ENCODE data around the gene PCBP3.

The PCBP3 gene

GRCh38 chr21:45796003-45796402, 152.5 kb downstream of the PCBP3 start:
- H3K9me3 ChIP-seq (replicated peaks; ENCODE audit: insufficient read depth, low read length), result no peaks in the 10 kb centered on the region
- TF ChIP-seq EZH2 (optimal IDR thresholded peaks at IDR 0.05; ENCODE audit: low read depth, low read length), result no peak
- TF ChIP-seq EZH2phosphoT487 (IDR thresholded peaks at IDR 0.05; ENCODE audit: low read length), result no peak
- no peak for TF ChIP-seq CTCF (IDR thresholded peaks at IDR 0.05; ENCODE audit: low read length)

GRCh38 chr21:45797338-45797737, 153.8 kb downstream of the PCBP3 start:
- H3K27me3 ChIP-seq (replicated peaks; ENCODE audit: insufficient read depth, low read length), result no peaks in the 10 kb centered on the region
- H4K20me1 ChIP-seq (ENCODE audit: insufficient read depth, low read length), result no peaks in the 10 kb centered on the region; the same call in 1 of the 2 replicates
- no peaks in the 10 kb centered on the region for H3K79me2 ChIP-seq (ENCODE audit: low read length)
- no peak overlapping the region for H3K4me2 ChIP-seq (ENCODE audit: low read depth, low read length)
- no peaks in the 10 kb centered on the region for H3K4me1 ChIP-seq (ENCODE audit: low read length)
- no peaks in the 10 kb centered on the region for H3K9me3 ChIP-seq (replicated peaks; ENCODE audit: insufficient read depth, low read length)
- no peak overlapping the region for H3K4me3 ChIP-seq (ENCODE audit: low read length)
- no peak overlapping the region for H3K27ac ChIP-seq (ENCODE audit: low read length)
- H3K9me2 ChIP-seq (replicated peaks; ENCODE audit: insufficient read depth, low read length), result no peaks in the 10 kb centered on the region
- no peak overlapping the region for H2AFZ ChIP-seq (ENCODE audit: low read length)
- no peak for DNase-seq
- H3F3A ChIP-seq (ENCODE audit: insufficient read depth, low read length), result no peaks in the 10 kb centered on the region
- TF ChIP-seq CTCF (IDR thresholded peaks at IDR 0.05; ENCODE audit: low read length), result no peak
- TF ChIP-seq EZH2phosphoT487 (IDR thresholded peaks at IDR 0.05; ENCODE audit: low read length), result no peak
- no peak for TF ChIP-seq EZH2 (optimal IDR thresholded peaks at IDR 0.05; ENCODE audit: low read depth, low read length)
- no peaks in the 10 kb centered on the region for H3K36me3 ChIP-seq (replicated peaks; ENCODE audit: insufficient read depth, low read length)
- no peak overlapping the region for H3K9ac ChIP-seq (ENCODE audit: low read length)

More at GRCh38 chr21:45796003-45796402, 152.5 kb downstream of the PCBP3 start:
- Histone ChIP-seq H3K79me2 (ENCODE audit: low read length) (no peaks in the 10 kb centered on the region), H3K27me3 (replicated peaks; ENCODE audit: insufficient read depth, low read length) (no peaks in the 10 kb centered on the region), H3K9me2 (replicated peaks; ENCODE audit: insufficient read depth, low read length) (no peaks in the 10 kb centered on the region), H4K20me1 (ENCODE audit: insufficient read depth, low read length) (no peaks in the 10 kb centered on the region; the same call in 1 of the 2 replicates), H3K4me2 (ENCODE audit: low read depth, low read length) (no peak overlapping the region), H3K9ac (ENCODE audit: low read length) (no peak overlapping the region), H3F3A (ENCODE audit: insufficient read depth, low read length) (no peaks in the 10 kb centered on the region), H2AFZ (ENCODE audit: low read length) (no peak overlapping the region), H3K36me3 (replicated peaks; ENCODE audit: insufficient read depth, low read length) (no peaks in the 10 kb centered on the region), H3K4me3 (ENCODE audit: low read length) (no peak overlapping the region), H3K4me1 (ENCODE audit: low read length) (no peaks in the 10 kb centered on the region), H3K27ac (ENCODE audit: low read length) (no peak overlapping the region)
- DNase-seq, result no peak

- Histone ChIP-seq H3K36me3 (replicated peaks; ENCODE audit: insufficient read depth, low read length) (no peaks in the 10 kb centered on the region), H3K9me2 (replicated peaks; ENCODE audit: insufficient read depth, low read length) (no peaks in the 10 kb centered on the region), H3K9ac (ENCODE audit: low read length) (no peak overlapping the region), H3K4me3 (ENCODE audit: low read length) (no peak overlapping the region), H3F3A (ENCODE audit: insufficient read depth, low read length) (no peaks in the 10 kb centered on the region), H3K4me1 (ENCODE audit: low read length) (no peaks in the 10 kb centered on the region), H2AFZ (ENCODE audit: low read length) (no peak overlapping the region), H4K20me1 (ENCODE audit: insufficient read depth, low read length) (no peaks in the 10 kb centered on the region; the same call in 1 of the 2 replicates), H3K79me2 (ENCODE audit: low read length) (no peaks in the 10 kb centered on the region), H3K9me3 (replicated peaks; ENCODE audit: insufficient read depth, low read length) (no peaks in the 10 kb centered on the region), H3K27me3 (replicated peaks; ENCODE audit: insufficient read depth, low read length) (no peaks in the 10 kb centered on the region), H3K4me2 (ENCODE audit: low read depth, low read length) (no peak overlapping the region), H3K27ac (ENCODE audit: low read length) (no peak overlapping the region)
- TF ChIP-seq EZH2 (optimal IDR thresholded peaks at IDR 0.05; ENCODE audit: low read depth, low read length), result no peak
- TF ChIP-seq EZH2phosphoT487 (IDR thresholded peaks at IDR 0.05; ENCODE audit: low read length), result no peak
- TF ChIP-seq CTCF (IDR thresholded peaks at IDR 0.05; ENCODE audit: low read length), result no peak
- DNase-seq, result no peak
Observed at GRCh38 chr21:45799765-45800338, 156.3 kb downstream of the PCBP3 start.

Data from MM.1S (cell line).